ENCODE results near the gene NEURL1. TPM values are rescaled to one million over a fixed set of nuclear protein-coding genes. Genes with fewer than 3 reads are reported as not detected.

Gene NEURL1
- total RNA-seq, 2 experiments from 2014 or later = 0.47 TPM; not detected in 1

DNA sequence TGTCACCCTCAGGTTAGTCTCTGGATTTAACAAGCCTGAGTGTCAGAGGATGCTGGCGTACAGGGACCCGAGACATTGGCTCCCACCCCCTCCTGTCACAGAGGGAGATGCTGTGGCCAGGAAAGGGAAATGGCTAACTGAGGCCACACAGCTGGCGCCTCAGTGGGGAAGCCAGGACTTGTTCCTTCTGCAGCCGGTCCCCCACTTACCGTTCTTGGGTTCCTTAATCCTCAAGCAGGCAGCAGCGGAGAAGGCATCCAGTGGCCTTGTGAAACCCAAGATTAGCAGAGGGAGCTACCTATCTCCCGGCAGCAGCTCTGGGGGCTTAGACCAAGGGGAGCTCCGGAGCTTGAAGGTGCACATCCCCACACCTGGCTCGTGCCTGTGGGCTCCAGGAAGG lies 65.4 kb downstream of the NEURL1 start:
- Histone ChIP-seq H3K4me1 (ENCODE audit: insufficient read depth, low read length, poor library complexity, severe bottlenecking) (peaks cover 8% of the 10 kb centered on the region), H3K9me3 (ENCODE audit: low read length) (no peaks in the 10 kb centered on the region), H3K27ac (ENCODE audit: low read depth, low read length, poor library complexity, severe bottlenecking) (no peak overlapping the region), H4K20me1 (ENCODE audit: insufficient read depth, low read length) (no peaks in the 10 kb centered on the region), H3K36me3 (ENCODE audit: insufficient read depth, low read length) (no peaks in the 10 kb centered on the region), H2AFZ (ENCODE audit: low read length) (no peak overlapping the region), H3K79me2 (ENCODE audit: insufficient read depth, low read depth, low read length) (no peaks in the 10 kb centered on the region), H3K4me2 (ENCODE audit: low read length) (peak overlapping the region; percentile 15; the same call in 1 of the 2 replicates), H3K4me3 (ENCODE audit: low read depth, low read length, poor library complexity, severe bottlenecking) (no peak overlapping the region), H3K9me2 (ENCODE audit: insufficient read depth, low read length) (no peaks in the 10 kb centered on the region)
- DNase-seq (ENCODE audit: low spot score) = peak; percentile 24
- intact Hi-C loops (cut with micrococcal nuclease; ENCODE audit: unreplicated experiment) = no loop called here
- TF ChIP-seq EZH2phosphoT487 (IDR thresholded peaks at IDR 0.05; ENCODE audit: borderline replicate concordance, low read depth, low read length) = no peak
- TF ChIP-seq, protein P1, sequence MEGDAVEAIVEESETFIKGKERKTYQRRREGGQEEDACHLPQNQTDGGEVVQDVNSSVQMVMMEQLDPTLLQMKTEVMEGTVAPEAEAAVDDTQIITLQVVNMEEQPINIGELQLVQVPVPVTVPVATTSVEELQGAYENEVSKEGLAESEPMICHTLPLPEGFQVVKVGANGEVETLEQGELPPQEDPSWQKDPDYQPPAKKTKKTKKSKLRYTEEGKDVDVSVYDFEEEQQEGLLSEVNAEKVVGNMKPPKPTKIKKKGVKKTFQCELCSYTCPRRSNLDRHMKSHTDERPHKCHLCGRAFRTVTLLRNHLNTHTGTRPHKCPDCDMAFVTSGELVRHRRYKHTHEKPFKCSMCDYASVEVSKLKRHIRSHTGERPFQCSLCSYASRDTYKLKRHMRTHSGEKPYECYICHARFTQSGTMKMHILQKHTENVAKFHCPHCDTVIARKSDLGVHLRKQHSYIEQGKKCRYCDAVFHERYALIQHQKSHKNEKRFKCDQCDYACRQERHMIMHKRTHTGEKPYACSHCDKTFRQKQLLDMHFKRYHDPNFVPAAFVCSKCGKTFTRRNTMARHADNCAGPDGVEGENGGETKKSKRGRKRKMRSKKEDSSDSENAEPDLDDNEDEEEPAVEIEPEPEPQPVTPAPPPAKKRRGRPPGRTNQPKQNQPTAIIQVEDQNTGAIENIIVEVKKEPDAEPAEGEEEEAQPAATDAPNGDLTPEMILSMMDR (conservative IDR thresholded peaks at IDR 0.05; ENCODE audit: low read length) = no peak
- CTCF ChIA-PET (ENCODE audit: unreplicated experiment) = interaction anchor here (1.0 kb wide), 1 partner anchor 53 kb away, joined by 4 read pairs; no protein-coding TSS in a partner anchor
- POLR2A ChIA-PET = interaction anchor here (1.3 to 1.4 kb wide), 2 partner anchors 13 to 19 kb away, joined by 3 to 6 read pairs; no protein-coding TSS in a partner anchor
- BruUV-seq (replicated peaks) = no TSS peak

DNA sequence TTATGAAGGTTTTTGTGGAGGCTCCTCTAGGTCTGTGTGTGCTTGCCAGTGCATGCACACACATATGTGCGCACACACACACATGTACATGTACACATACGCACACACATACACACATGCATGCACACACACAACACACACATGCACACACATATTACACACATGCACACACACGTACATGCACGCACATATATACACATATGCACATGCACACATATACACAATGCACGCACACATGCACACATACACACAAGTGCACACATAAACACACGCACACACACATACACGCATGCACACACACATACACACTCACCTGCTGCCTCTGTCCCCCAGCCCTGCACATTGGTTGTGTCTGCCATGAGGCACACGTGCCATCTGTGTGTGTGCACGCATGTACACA lies 66.3 kb downstream of the NEURL1 start:
- intact Hi-C loops (cut with micrococcal nuclease; ENCODE audit: unreplicated experiment) = no loop called here
- Histone ChIP-seq H2AFZ (ENCODE audit: low read length) (no peak overlapping the region), H3K27ac (ENCODE audit: low read depth, low read length, poor library complexity, severe bottlenecking) (no peak overlapping the region), H3K9me2 (ENCODE audit: insufficient read depth, low read length) (no peaks in the 10 kb centered on the region), H3K9me3 (ENCODE audit: low read length) (no peaks in the 10 kb centered on the region), H3K4me2 (ENCODE audit: low read length) (no peak overlapping the region), H3K79me2 (ENCODE audit: insufficient read depth, low read depth, low read length) (no peaks in the 10 kb centered on the region), H3K4me1 (ENCODE audit: insufficient read depth, low read length, poor library complexity, severe bottlenecking) (peaks cover 8% of the 10 kb centered on the region), H3K4me3 (ENCODE audit: low read depth, low read length, poor library complexity, severe bottlenecking) (no peak overlapping the region), H4K20me1 (ENCODE audit: insufficient read depth, low read length) (no peaks in the 10 kb centered on the region), H3K36me3 (ENCODE audit: insufficient read depth, low read length) (no peaks in the 10 kb centered on the region)
- no peak for DNase-seq (ENCODE audit: low spot score)
- no TSS peak for BruUV-seq (replicated peaks)
- CTCF ChIA-PET (ENCODE audit: unreplicated experiment) = no interaction called here
- POLR2A ChIA-PET = no interaction called here
- TF ChIP-seq, protein P1 (conservative IDR thresholded peaks at IDR 0.05; ENCODE audit: low read length) = no peak
- TF ChIP-seq EZH2phosphoT487 (IDR thresholded peaks at IDR 0.05; ENCODE audit: borderline replicate concordance, low read depth, low read length) = no peak

DNA sequence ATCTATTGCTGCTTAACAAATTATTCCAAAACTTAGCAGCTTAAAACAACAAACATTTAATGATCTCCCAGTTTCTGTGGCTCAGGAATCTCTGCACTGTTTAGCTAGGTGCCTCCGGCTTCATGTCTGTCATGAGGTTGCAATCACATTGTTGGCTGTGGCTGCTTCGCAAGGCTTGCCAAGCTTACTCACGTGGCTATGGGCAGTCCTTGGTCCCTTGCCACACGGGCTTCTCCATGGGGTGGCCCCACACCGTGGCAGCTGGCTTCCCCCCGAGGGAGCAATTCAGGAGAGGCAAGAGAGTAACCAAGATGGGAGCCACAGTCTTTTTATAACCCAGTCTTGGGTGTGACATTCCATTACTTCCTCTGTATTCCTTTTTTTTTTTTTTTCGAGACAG lies 67.4 kb downstream of the NEURL1 start:
- no peak overlapping the region for H3K4me3 ChIP-seq (ENCODE audit: low read depth, low read length, poor library complexity, severe bottlenecking)
- DNase-seq (ENCODE audit: low spot score) = no peak
- no peaks in the 10 kb centered on the region for H3K79me2 ChIP-seq (ENCODE audit: insufficient read depth, low read depth, low read length)
- H3K4me2 ChIP-seq (ENCODE audit: low read length) = no peak overlapping the region
- H3K36me3 ChIP-seq (ENCODE audit: insufficient read depth, low read length) = no peaks in the 10 kb centered on the region
- H3K4me1 ChIP-seq (ENCODE audit: insufficient read depth, low read length, poor library complexity, severe bottlenecking) = peaks cover 8% of the 10 kb centered on the region
- intact Hi-C loops (cut with micrococcal nuclease; ENCODE audit: unreplicated experiment) = no loop called here
- TF ChIP-seq, protein P1 (conservative IDR thresholded peaks at IDR 0.05; ENCODE audit: low read length) = no peak
- TF ChIP-seq EZH2phosphoT487 (IDR thresholded peaks at IDR 0.05; ENCODE audit: borderline replicate concordance, low read depth, low read length) = no peak
- no TSS peak for BruUV-seq (replicated peaks)
- no peaks in the 10 kb centered on the region for H4K20me1 ChIP-seq (ENCODE audit: insufficient read depth, low read length)
- ChIA-PET POLR2A (interaction anchor here (0.7 kb wide), 2 partner anchors 26 to 920 kb away, joined by 3 to 5 read pairs; no protein-coding TSS in a partner anchor), CTCF (ENCODE audit: unreplicated experiment) (no interaction called here)
- no peaks in the 10 kb centered on the region for H3K9me3 ChIP-seq (ENCODE audit: low read length)
- H3K27ac ChIP-seq (ENCODE audit: low read depth, low read length, poor library complexity, severe bottlenecking) = no peak overlapping the region
- no peak overlapping the region for H2AFZ ChIP-seq (ENCODE audit: low read length)
- H3K9me2 ChIP-seq (ENCODE audit: insufficient read depth, low read length) = no peaks in the 10 kb centered on the region
